ENCODE data around the gene CORO1A.
"Not testable (repeated sequence)": the region's sequence is repeated elsewhere in the genome, so short reads cannot be mapped to it uniquely, and the experiment has no call there.

Gene CORO1A

DNA sequence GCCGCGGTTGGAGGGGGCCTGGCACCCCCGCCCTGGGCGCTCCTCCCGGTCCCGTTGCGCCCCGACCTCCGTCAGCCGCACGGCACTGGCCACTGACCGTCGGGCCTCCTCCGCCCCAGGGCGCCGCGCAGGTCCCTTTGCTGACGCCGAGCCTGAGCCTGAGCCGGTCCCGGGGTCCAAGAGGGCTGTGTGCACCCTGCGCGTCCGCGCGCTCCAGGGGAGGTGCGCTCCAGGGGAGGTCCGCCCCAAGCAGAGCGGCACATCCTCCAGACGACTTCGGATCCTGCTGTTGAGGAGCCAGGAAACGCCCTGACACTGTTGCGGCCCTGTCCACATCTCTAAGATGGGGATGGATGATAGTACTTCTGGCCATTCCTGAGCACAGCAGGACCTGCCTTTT lies 22.9 kb downstream of the CORO1A start:
- not testable (repeated sequence) for H3K4me1 ChIP-seq; H3K36me3 ChIP-seq; H3K27me3 ChIP-seq; DNase-seq; H3K4me3 ChIP-seq (ENCODE audit: low read depth, low read length); H3K9me3 ChIP-seq

DNA sequence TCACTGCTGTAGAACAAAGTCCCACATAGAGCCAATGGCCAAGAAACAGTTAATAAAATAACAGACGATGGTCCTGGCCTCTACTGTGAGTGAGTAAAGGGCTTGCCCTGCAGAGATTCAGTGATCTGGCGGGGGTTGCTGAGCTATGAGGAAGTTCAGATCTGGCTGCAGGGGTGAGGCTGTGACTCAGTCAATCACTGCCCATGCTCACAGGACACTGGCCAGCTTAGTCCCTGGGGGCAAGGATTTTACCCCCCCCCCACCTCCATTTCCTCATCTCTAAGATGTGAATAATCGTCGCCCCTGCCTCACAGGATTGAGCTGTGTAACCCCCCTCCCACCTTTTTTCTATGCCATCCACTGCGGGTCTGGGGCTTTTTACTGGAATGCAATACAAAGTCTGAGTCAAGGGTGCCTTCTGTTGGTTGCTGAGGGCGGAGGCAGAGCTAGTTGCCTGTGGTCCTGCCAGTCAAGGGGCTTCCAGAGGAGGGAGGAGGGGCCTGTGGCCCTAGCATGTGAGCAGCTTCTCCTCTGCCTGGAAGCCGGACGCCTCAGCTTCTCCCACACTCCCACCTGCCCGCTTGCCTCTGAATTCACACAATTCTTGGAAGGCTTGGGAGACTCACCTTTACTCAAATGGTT lies 23.8 kb downstream of the CORO1A start:
- not testable (repeated sequence) for H3K4me3 ChIP-seq (ENCODE audit: low read depth, low read length); H3K9me3 ChIP-seq; H3K36me3 ChIP-seq; H3K27me3 ChIP-seq; H3K4me1 ChIP-seq
- DNase-seq, result peak; percentile 6

DNA sequence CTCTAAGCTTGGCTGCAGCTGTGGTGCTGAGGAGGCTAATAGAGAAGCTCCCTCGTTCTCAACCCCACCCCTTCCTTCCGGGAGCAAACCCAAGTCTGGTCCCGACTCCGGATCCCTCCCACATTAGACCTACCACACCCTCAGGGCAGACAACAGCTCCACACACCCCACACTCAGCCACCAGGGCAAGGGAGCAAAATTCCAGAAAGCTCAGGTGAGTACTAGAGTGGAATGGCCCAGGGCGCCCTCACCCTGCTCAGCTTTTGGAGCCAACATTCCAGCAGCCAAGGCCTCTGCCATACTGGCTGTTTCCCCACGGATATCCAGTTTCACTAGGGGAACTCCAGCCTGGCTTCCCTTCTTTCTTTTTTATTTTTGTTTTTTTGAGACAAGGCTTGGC lies 25.6 kb downstream of the CORO1A start:
- H3K9me3 ChIP-seq; H3K4me3 ChIP-seq (ENCODE audit: low read depth, low read length); DNase-seq; H3K36me3 ChIP-seq; H3K4me1 ChIP-seq; H3K27me3 ChIP-seq: not testable (repeated sequence)

DNA sequence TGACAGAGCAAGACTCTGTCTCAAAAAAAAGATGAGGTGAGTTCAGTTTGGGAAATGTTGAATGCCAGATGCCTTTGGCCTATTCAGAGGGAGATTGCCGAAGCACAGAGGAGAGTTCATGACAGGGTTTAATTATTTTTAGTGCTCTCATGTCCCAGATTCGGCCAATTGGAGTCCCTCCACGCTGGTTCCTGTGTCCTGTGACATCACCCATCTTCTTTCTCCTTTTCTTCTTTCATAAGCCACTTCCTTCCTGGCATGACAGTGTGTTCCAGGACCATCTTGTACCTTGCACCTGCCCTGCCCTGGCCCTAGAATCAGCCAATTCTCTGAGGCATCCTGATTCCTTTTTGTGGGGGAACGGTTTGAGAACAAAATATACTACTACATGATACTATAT lies 28.0 kb downstream of the CORO1A start:
- H3K4me1 ChIP-seq; H3K4me3 ChIP-seq (ENCODE audit: low read depth, low read length): not testable (repeated sequence)

DNA sequence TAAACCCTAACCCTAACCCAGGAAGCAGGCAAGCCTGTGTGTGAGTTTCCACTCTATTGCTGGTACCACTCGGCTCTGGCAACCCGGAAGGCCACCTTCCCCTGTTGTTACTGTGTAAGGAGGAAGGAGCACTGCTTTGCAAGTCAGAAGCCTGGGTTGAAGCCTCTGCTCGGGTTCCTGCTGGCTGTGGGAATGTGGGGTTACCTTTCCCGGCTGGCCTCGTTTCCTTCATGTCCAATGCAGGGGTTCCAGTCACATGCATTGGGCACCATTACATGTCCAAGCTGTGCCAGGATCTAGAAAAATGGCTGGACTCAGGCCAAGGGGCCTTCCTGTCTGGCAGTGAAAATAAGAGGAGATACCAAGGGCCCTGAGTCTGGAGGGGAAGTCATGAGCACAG lies 33.7 kb downstream of the CORO1A start:
- not testable (repeated sequence) for H3K4me3 ChIP-seq (ENCODE audit: low read depth, low read length); H3K36me3 ChIP-seq; H3K4me1 ChIP-seq; H3K9me3 ChIP-seq; H3K27me3 ChIP-seq
- peak; percentile 1 for DNase-seq

More for the DNA sequence above, 28.0 kb downstream of the CORO1A start:
- not testable (repeated sequence) for H3K27me3 ChIP-seq, DNase-seq, H3K9me3 ChIP-seq, H3K36me3 ChIP-seq
